Small intestine (tissue), 7 donors: ENCODE results near the gene AGPAT4. TPM values are rescaled to one million over a fixed set of nuclear protein-coding genes. Genes with fewer than 3 reads are reported as not detected.

Experiments
- DNase-seq, 2 donors: peaks; one replicate each; pipeline versions ENCODE4 v3.0.0 to v3.0.0-alpha.2; 2013
- FAIRE-seq: peaks from 2 replicates; lab custom pipeline; 2012; peaks lifted over from hg19 to GRCh38; lab: Jason Lieb, UNC
- H3K27ac ChIP-seq, 3 donors: one replicate each; pipeline ENCODE4 v1.5.1; 2013; ENCODE audit warnings: low read length in 2 of 3, mild to moderate bottlenecking in 2 of 3, control low read depth in 1 of 3, inconsistent platforms in 1 of 3, low read depth in 1 of 3, moderate library complexity in 1 of 3
- H3K27me3 ChIP-seq, 3 donors: one replicate each; pipeline ENCODE4 v1.6.1; 2013; ENCODE audit warnings: low read length in 3 of 3, inconsistent platforms in 1 of 3; ENCODE audit not compliant: control insufficient read depth in 3 of 3, insufficient read depth in 3 of 3
- H3K36me3 ChIP-seq, 3 donors: one replicate each; pipeline ENCODE4 v1.6.1; 2013; ENCODE audit warnings: low read length in 3 of 3, inconsistent platforms in 1 of 3, low read depth in 1 of 3, mild to moderate bottlenecking in 1 of 3, moderate library complexity in 1 of 3; ENCODE audit not compliant: control insufficient read depth in 3 of 3, insufficient read depth in 2 of 3
- H3K4me1 ChIP-seq, 3 donors: one replicate each; pipeline ENCODE4 v1.6.1; 2013; ENCODE audit warnings: low read length in 2 of 3, inconsistent platforms in 1 of 3, low read depth in 1 of 3, mild to moderate bottlenecking in 1 of 3, moderate library complexity in 1 of 3; ENCODE audit not compliant: control insufficient read depth in 3 of 3, insufficient read depth in 2 of 3
- H3K4me3 ChIP-seq, 3 donors: one replicate each; pipeline ENCODE4 v1.5.1; 2013; ENCODE audit warnings: low read length in 3 of 3, control low read depth in 1 of 3, inconsistent platforms in 1 of 3, low read depth in 1 of 3, mild to moderate bottlenecking in 1 of 3, moderate library complexity in 1 of 3
- H3K9me3 ChIP-seq, 2 donors: one replicate each; pipeline ENCODE4 v1.6.1; 2013; ENCODE audit warnings: low read depth in 1 of 2, low read length in 1 of 2; ENCODE audit not compliant: control insufficient read depth in 2 of 2, insufficient read depth in 1 of 2
- WGBS, 3 donors: extraction: QIAGEN DNeasy Blood & Tissue Kit; methylation state at CpG; one replicate each; pipeline ENCODE4 v1.1.7; 2013; 5-methylcytosine and 5-hydroxymethylcytosine counted together
- polyA plus RNA-seq, 4 donors: library from polyadenylated mRNA; stranded (reverse) in 3 of 4; unstranded in 1 of 4; fragments of 200-250 nt in 3 of 4; fragments of 120-200 nt in 1 of 4; gene quantifications; one replicate each; pipeline versions ENCODE4 v1.2.1 to v1.2.3, GENCODE V29; 2013
- donor health status: healthy with polysubstance abuse.
- donor health status: control.
- donor health status: control.
- donor health status: Bipolar disorder and iron deficiency.
- donor health status: healthy.

AGPAT4 gene
- polyA plus RNA-seq, 4 donors, result 1.6 to 2.3 TPM; not detected in 2

DNA sequence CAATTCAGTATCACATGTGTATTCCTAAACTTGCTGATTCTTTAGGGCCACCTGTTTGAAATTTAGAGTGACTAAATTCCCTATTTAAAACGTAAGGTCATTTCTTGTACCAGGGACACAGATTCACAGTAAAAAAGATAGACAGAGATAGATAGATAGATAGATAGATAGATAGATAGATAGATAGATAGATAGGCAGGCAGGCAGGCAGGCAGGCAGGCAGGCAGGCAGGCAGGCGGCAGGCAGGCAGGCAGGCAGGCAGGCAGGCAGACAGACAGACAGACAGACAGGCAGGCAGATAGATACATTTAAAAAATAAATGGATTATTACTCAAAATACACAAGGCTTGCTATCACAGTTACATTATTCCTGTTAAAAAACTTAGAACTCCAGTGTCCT lies 54.2 kb downstream of the AGPAT4 start:
- no peaks in the 10 kb centered on the region for H3K4me1 ChIP-seq
- H3K27me3 ChIP-seq, result no peaks in the 10 kb centered on the region
- FAIRE-seq (no peak), DNase-seq (no peak)
- H3K27ac ChIP-seq, result no peak overlapping the region
- 66 to 89% (median 74%) methylated on average over 2 of the region's 2 CpGs for WGBS, 3 donors
- peaks cover 0 to 7% of the 10 kb centered on the region in 2 donors for H3K9me3 ChIP-seq
- no peak overlapping the region for H3K4me3 ChIP-seq
- no peaks in the 10 kb centered on the region for H3K36me3 ChIP-seq

DNA sequence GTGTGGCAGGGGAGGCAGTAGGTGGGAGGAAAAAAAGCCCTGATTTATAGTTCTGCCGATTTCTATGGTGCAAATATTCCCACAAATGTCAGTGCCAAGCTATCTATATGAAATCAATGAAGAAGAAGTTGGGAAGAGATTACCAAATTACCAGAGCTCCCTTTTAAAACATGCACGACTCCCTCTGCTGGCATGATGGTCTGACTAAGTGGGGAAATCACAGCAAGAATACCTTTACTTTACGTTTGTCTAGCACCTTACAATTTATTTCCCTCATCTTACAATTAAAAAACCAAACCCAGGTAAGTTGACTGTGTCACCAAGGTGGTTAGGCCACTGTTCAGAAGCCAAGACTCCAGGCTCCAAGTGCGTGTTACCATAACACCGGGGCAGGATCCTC lies 55.6 kb downstream of the AGPAT4 start:
- WGBS, 3 donors, result 83 to 93% (median 84%) methylated on average over 5 of the region's 5 CpGs
- FAIRE-seq, result no peak

DNA sequence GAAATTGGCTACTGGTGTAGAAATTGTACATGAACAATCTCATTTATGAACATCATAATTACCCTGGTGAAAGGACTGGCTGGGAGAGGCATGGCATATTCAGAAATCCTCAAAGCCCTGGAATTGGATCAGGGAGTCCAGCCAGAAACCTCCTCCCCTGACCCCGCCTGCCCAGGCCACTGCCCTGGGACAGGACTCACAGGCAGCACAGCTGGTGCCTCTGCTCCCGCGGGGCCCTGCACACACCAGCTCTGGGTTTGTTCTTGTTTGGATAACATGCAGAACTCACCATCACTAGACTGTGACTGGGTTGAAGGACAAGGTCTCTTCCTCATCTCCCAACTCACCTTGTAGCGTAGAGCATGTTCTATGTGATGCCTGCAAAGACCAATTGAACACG lies 56.2 kb downstream of the AGPAT4 start:
- Histone ChIP-seq H3K4me3 (no peak overlapping the region), H3K4me1 (no peaks in the 10 kb centered on the region), H3K27ac (no peak overlapping the region), H3K36me3 (no peaks in the 10 kb centered on the region), H3K9me3 (peaks cover 0 to 11% of the 10 kb centered on the region in 2 donors), H3K27me3 (no peaks in the 10 kb centered on the region)
- 92 to 95% (median 94%) methylated on average over 5 of the region's 5 CpGs for WGBS, 3 donors
- no peak for FAIRE-seq
- DNase-seq, result no peak

More for the DNA sequence above, 55.6 kb downstream of the AGPAT4 start:
- no peak for DNase-seq
- Histone ChIP-seq H3K9me3 (peaks cover 0 to 11% of the 10 kb centered on the region in 2 donors), H3K27me3 (no peaks in the 10 kb centered on the region), H3K27ac (no peak overlapping the region), H3K36me3 (no peaks in the 10 kb centered on the region), H3K4me3 (no peak overlapping the region), H3K4me1 (no peaks in the 10 kb centered on the region)

DNA sequence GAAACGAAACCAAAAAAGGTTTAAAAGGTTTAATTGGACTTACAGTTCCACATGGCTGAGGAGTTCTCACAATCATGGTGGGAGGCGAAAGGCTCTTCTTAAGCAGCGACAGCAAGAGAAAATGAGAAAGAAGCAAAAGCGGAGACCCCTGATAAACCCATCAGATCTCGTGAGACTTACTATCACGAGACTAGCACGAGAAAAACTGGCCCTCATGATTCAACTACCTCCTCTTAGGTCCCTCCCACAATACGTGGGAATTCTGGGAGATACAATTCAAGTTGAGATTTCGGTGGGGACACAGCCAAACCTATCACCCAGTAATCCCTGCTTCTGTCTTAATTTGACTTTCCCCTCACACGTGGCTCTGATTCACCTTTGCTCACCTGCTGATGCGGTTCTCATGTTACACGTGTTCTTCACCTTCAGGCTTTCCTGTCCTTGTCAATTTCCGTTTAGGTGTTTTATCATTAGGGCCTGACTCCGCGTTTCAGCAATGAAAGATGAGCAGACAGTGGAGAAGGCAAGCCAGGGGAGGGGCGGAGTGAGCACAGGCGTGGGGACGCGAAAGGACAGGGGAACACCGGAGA lies 57.1 kb downstream of the AGPAT4 start:
- FAIRE-seq, result no peak
- Histone ChIP-seq H3K27ac (no peak overlapping the region), H3K9me3 (peaks cover 0 to 13% of the 10 kb centered on the region in 2 donors), H3K27me3 (no peaks in the 10 kb centered on the region), H3K4me1 (no peaks in the 10 kb centered on the region), H3K4me3 (no peak overlapping the region), H3K36me3 (no peaks in the 10 kb centered on the region)
- WGBS, 3 donors, result 91 to 96% (median 92%) methylated on average over 20 of the region's 20 CpGs
- no peak for DNase-seq

DNA sequence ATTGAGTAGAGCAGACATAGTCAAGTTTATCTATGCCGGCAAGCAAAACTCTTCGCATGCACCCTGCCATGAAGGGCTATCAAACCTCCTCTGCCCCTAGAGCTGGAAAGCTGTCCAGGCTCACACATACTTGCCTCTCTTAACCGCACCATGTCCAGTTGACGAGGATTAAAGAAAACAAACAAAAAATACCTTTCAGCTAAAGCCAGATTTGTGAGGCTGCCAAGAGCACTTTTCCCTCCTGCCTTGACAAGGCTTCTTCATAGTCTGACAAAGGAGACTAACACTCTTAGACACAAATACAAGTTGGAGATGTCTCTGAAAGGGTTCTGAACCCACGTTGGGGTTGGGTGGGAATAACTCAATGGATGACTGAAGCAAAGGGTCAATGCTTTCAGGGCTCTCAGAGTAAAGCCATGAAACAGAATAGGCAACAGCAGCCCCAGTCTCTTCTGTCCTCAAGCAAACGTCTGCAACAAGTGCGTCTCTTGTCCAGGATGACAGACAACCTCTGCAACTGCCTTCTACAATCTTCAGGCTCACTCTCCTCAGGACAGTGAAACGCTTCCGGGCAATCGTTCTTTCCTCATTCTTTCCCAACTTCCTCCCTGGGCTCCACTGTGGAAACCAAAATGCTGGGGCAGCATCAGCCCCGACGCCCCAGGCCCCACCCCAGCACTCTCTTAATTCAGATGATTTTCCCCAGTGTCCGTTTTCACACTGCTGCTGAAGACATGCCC lies 57.8 kb downstream of the AGPAT4 start:
- H3K27me3 ChIP-seq, result no peaks in the 10 kb centered on the region
- no peaks in the 10 kb centered on the region for H3K36me3 ChIP-seq
- 91 to 93% (median 92%) methylated on average over 13 of the region's 13 CpGs for WGBS, 3 donors
- H3K27ac ChIP-seq, result no peak overlapping the region
- H3K4me1 ChIP-seq, result no peaks in the 10 kb centered on the region
- no peak for DNase-seq
- no peak overlapping the region for H3K4me3 ChIP-seq
- FAIRE-seq, result no peak
- peaks cover 0 to 14% of the 10 kb centered on the region in 2 donors for H3K9me3 ChIP-seq

DNA sequence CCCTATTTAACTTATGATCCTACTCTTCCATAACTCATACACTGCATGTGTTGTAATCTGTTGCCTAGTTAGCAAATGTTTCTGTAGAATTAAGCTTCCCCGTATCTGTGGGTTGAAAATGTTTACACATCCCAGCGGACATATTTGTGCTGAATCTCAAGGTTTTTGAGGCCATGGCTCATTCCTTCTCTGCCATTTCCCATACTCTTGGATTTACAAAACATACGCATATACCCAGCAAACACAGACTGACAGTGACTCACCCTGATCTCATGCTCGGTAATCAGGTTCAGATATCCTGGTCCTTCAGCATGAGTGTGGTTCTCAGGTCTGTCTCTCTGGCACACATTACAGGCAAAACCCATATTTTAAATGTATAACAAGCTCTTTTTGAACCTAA lies 58.7 kb downstream of the AGPAT4 start:
- H3K4me3 ChIP-seq, result no peak overlapping the region
- no peaks in the 10 kb centered on the region for H3K27me3 ChIP-seq
- no peak overlapping the region for H3K27ac ChIP-seq
- FAIRE-seq (no peak), DNase-seq (no peak)
- peaks cover 0 to 14% of the 10 kb centered on the region in 2 donors for H3K9me3 ChIP-seq
- no peaks in the 10 kb centered on the region for H3K4me1 ChIP-seq
- WGBS, 3 donors, result 84 to 88% (median 88%) methylated on average over 4 of the region's 4 CpGs
- H3K36me3 ChIP-seq, result no peaks in the 10 kb centered on the region

DNA sequence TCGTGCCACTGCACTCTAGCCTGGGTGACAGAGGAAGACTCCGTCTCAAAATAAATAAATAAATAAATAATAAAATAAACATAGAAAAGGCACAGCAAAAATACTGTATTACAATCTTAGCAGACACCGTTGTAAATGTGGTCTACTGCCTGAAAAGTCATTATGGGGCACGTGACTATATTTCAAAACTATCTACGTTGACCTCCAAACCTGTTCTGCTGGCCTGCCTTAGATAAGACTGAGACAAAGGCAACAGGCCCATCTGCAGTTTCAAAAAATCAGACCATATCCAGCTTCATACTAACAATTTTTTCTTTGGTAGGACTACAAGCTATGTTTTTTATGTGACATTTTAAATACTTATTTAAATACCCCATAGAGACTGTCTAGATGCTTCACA lies 59.1 kb downstream of the AGPAT4 start:
- no peaks in the 10 kb centered on the region for H3K27me3 ChIP-seq
- H3K36me3 ChIP-seq, result no peaks in the 10 kb centered on the region
- WGBS, 3 donors, result 77 to 89% (median 77%) methylated on average over 5 of the region's 5 CpGs
- no peak for DNase-seq
- H3K4me3 ChIP-seq, result no peak overlapping the region
- H3K27ac ChIP-seq, result no peak overlapping the region
- peaks cover 0 to 14% of the 10 kb centered on the region in 2 donors for H3K9me3 ChIP-seq
- no peak for FAIRE-seq
- H3K4me1 ChIP-seq, result no peaks in the 10 kb centered on the region

DNA sequence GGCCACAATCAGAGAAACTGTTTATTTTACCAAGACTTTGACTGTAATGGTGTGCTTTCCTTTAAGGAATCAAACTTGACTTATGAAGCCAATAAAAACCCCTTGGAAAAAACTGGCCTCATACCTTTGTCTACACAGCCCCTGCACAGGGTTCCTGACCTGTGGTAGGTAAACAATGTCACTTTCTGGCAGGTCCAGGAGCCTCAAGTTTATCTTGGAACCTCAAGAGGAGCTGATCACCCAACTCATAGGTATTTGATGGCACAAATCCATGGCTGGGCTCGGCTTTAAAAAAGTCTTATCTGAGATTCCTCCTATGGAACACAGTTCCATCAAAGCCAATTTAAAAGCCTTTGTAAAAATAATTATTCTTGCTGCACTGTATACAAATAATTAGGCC lies 61.0 kb downstream of the AGPAT4 start:
- H3K9me3 ChIP-seq, result peaks cover 0 to 14% of the 10 kb centered on the region in 2 donors
- DNase-seq, result no peak
- no peaks in the 10 kb centered on the region for H3K4me1 ChIP-seq
- H3K27me3 ChIP-seq, result no peaks in the 10 kb centered on the region
- H3K4me3 ChIP-seq, result no peak overlapping the region
- no peak overlapping the region for H3K27ac ChIP-seq
- 68 to 85% (median 80%) methylated on average over 1 of the region's 1 CpG for WGBS, 3 donors
- FAIRE-seq, result no peak
- H3K36me3 ChIP-seq, result no peaks in the 10 kb centered on the region
